Thoracic aorta (tissue), 2 donors: ENCODE measurements around the gene NFIA. TPM values are rescaled to one million over a fixed set of nuclear protein-coding genes. Genes with fewer than 3 reads are reported as not detected.

ENCODE experiments used
- ATAC-seq: fragments of 150-250 bp; one replicate; pipeline ENCODE4 v1.8.0; 2017; ENCODE audit warnings: low read depth; ENCODE audit not compliant: insufficient number of reproducible peaks, low FRiP score
- DNase-seq: peaks from one replicate; pipeline ENCODE4 v3.0.0-alpha.2; 2020; ENCODE audit warnings: low spot score
- H3K27ac ChIP-seq, 2 donors: fragments of 200-600 bp; sonication (generic); 1 replicate in 1 of 2; 2 replicates in 1 of 2; pipeline ENCODE4 v1.5.1; 2016; ENCODE audit warnings: mild to moderate bottlenecking in 2 of 2, moderate library complexity in 2 of 2
- H3K27me3 ChIP-seq: fragments of 200-600 bp; sonication (generic); replicated peaks from 2 replicates; pipeline ENCODE4 v1.6.0; 2016; ENCODE audit warnings: mild to moderate bottlenecking; ENCODE audit not compliant: insufficient read depth
- H3K36me3 ChIP-seq: fragments of 200-600 bp; sonication (generic); one replicate; pipeline ENCODE4 v1.5.1; 2016
- H3K4me1 ChIP-seq, 2 donors: fragments of 200-600 bp; sonication (generic); 1 replicate in 1 of 2; 2 replicates in 1 of 2; pipeline versions ENCODE4 v1.5.1 to v1.6.0; 2016; ENCODE audit warnings: low read depth in 2 of 2, mild to moderate bottlenecking in 1 of 2; ENCODE audit not compliant: control insufficient read depth in 1 of 2
- H3K4me3 ChIP-seq: fragments of 200-600 bp; sonication (generic); 2 replicates; pipeline ENCODE4 v1.5.1; 2016; ENCODE audit warnings: mild to moderate bottlenecking
- H3K9me3 ChIP-seq: fragments of 200-600 bp; sonication (generic); 2 replicates; pipeline ENCODE4 v1.5.1; 2016
- CTCF ChIP-seq: fragments of 200-600 bp; sonication (generic); IDR thresholded peaks from one replicate; pipeline ENCODE4 v1.5.1; 2019; ENCODE audit warnings: antibody characterized with exemption
- total RNA-seq, 2 donors: library from RNA; depleted of rRNA; stranded (reverse); fragments of >200 nt; gene quantifications; one replicate each; pipeline versions ENCODE4 v1.1.0 to v1.2.3, GENCODE V29; 2016

NFIA gene
- total RNA-seq, 2 donors from 2014 or later, result 99.8 to 118 TPM

GRCh38 chr1:61393575-61393974 lies 311.2 kb downstream of the NFIA start:
- DNase-seq, result no peak
- peaks cover 9% of the 10 kb centered on the region for H3K36me3 ChIP-seq
- ATAC-seq, result no peak

GRCh38 chr1:61395146-61395800 lies 312.9 kb downstream of the NFIA start:
- H3K4me1 ChIP-seq, result peaks cover 3 to 37% of the 10 kb centered on the region in 2 donors
- H3K9me3 ChIP-seq, result no peaks in the 10 kb centered on the region
- ATAC-seq, result no peak
- no peak for TF ChIP-seq CTCF
- no peak for DNase-seq
- no peak overlapping the region for H3K27ac ChIP-seq
- no peak overlapping the region for H3K4me3 ChIP-seq
- no peaks in the 10 kb centered on the region for H3K36me3 ChIP-seq
- no peaks in the 10 kb centered on the region for H3K27me3 ChIP-seq

More at GRCh38 chr1:61393575-61393974, 311.2 kb downstream of the NFIA start:
- Histone ChIP-seq H3K4me3 (no peak overlapping the region), H3K27ac (peak overlapping the region in 1 of 2 donors; percentile 19), H3K27me3 (no peaks in the 10 kb centered on the region), H3K9me3 (no peaks in the 10 kb centered on the region), H3K4me1 (peaks cover 3 to 24% of the 10 kb centered on the region in 2 donors)
- no peak for TF ChIP-seq CTCF

- Histone ChIP-seq H3K27ac (peak overlapping the region in 1 of 2 donors; percentile 4), H3K4me3 (no peak overlapping the region), H3K36me3 (no peaks in the 10 kb centered on the region), H3K9me3 (no peaks in the 10 kb centered on the region), H3K27me3 (no peaks in the 10 kb centered on the region), H3K4me1 (peaks cover 0 to 46% of the 10 kb centered on the region in 2 donors)
- TF ChIP-seq CTCF, result no peak
- DNase-seq (no peak), ATAC-seq (no peak)
Measured at GRCh38 chr1:61397495-61397894, 315.1 kb downstream of the NFIA start.

DNA sequence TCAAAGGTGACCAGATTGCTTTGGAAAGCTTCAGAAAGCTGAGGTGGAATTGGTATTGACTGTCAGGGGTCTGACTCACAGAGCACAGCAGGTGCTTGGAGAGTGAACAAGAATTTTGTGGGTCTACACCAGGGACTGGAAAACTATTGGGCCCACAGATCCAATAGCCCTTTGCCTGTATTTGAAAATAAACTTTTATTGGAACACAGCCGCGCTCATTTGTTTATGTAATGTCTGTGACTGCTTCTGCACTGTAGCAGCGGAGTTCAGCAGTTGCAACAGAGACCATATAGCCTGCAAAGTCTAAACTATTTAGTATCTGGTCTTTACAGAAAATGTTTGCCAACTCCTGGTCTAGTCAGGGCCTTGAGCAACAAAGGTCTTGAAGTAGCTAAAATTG lies 315.6 kb downstream of the NFIA start:
- Histone ChIP-seq H3K27ac (peak overlapping the region; percentile 4 to 23), H3K9me3 (no peaks in the 10 kb centered on the region), H3K4me3 (no peak overlapping the region), H3K27me3 (no peaks in the 10 kb centered on the region), H3K4me1 (peaks cover 0 to 50% of the 10 kb centered on the region in 2 donors), H3K36me3 (no peaks in the 10 kb centered on the region)
- ATAC-seq (no peak), DNase-seq (no peak)
- no peak for TF ChIP-seq CTCF

DNA sequence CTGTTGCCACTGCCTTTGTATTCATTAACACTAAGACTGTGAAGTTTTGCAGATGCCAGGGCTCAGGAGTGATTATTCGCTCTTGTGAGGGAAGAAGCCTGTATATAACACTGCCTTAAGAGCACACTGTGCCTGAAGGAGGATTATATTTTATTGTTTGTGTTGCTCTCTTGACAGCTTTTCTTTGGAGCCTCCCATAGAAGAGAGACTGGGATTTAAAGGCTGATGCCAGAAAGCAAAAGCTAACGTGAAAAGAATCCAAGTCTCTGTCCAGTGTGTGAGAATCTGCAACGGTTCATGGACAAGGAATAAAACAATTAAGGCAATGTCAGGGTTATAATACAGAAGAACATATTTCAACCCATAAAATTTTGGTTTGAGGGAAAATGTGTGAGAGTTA lies 316.8 kb downstream of the NFIA start:
- Histone ChIP-seq H3K4me1 (peaks cover 3 to 63% of the 10 kb centered on the region in 2 donors), H3K4me3 (no peak overlapping the region), H3K27me3 (no peaks in the 10 kb centered on the region), H3K36me3 (no peaks in the 10 kb centered on the region), H3K27ac (peak overlapping the region; percentile 38 to 44), H3K9me3 (no peaks in the 10 kb centered on the region)
- TF ChIP-seq CTCF, result no peak
- DNase-seq (no peak), ATAC-seq (no peak)
